Gastrocnemius medialis (tissue), 4 donors: ENCODE data around the gene EXOSC10. TPM values are rescaled to one million over a fixed set of nuclear protein-coding genes. Genes with fewer than 3 reads are reported as not detected.
A peak's percentile ranks its signal among the peaks of the same experiment; 100 is the strongest.

ENCODE experiments used
- ATAC-seq, 2 donors: fragments of 150-250 bp; one replicate each; pipeline ENCODE4 v1.9.1; 2016
- DNase-seq, 2 donors: peaks; one replicate each; pipeline ENCODE4 v3.0.0-alpha.2; 2019
- H3K27ac ChIP-seq, 4 donors: fragments of 200-600 bp; sonication (generic); 1 replicate in 1 of 4; 2 replicates in 3 of 4; pipeline ENCODE4 v1.5.1; 2016 to 2018; ENCODE audit warnings: mild to moderate bottlenecking in 2 of 4, moderate library complexity in 1 of 4
- H3K27me3 ChIP-seq, 3 donors: fragments of 200-600 bp; sonication (generic) in 2 of 3; 1 replicate in 1 of 3; 2 replicates in 2 of 3; pipeline versions ENCODE4 v1.5.1 to v1.6.0; 2016 to 2019; ENCODE audit warnings: mild to moderate bottlenecking in 1 of 3, moderate library complexity in 1 of 3
- H3K36me3 ChIP-seq, 2 donors: fragments of 200-600 bp; sonication (generic) in 1 of 2; one replicate each; pipeline ENCODE4 v1.5.1; 2017 to 2018
- H3K4me1 ChIP-seq, 2 donors: fragments of 200-600 bp; sonication (generic) in 1 of 2; one replicate each; pipeline ENCODE4 v1.5.1; 2016 to 2017; ENCODE audit warnings: mild to moderate bottlenecking in 2 of 2
- H3K4me3 ChIP-seq, 4 donors: fragments of 200-600 bp; sonication (generic) in 3 of 4; 1 replicate in 1 of 4; 2 replicates in 3 of 4; pipeline ENCODE4 v1.5.1; 2016 to 2019; ENCODE audit warnings: mild to moderate bottlenecking in 2 of 4
- H3K9me3 ChIP-seq, 3 donors: fragments of 200-600 bp; sonication (generic) in 2 of 3; 1 replicate in 1 of 3; 2 replicates in 2 of 3; pipeline ENCODE4 v1.5.1; 2016 to 2019
- POLR2A ChIP-seq, 2 donors: fragments of 450-650 bp; IDR thresholded peaks; one replicate each; pipeline ENCODE4 v1.6.1; 2017; ENCODE audit warnings: antibody characterized with exemption in 2 of 2, mild to moderate bottlenecking in 2 of 2, moderate library complexity in 2 of 2
- in situ Hi-C, 4 donors: fragments of 200-750 bp; cut with MboI; loops; one replicate each; pipeline versions ENCODE4 v1.15.0 to v1.8.0; 2017; ENCODE audit warnings: low sequenced_read_pairs in 4 of 4
- intact Hi-C: fragments of 100-400 bp; cut with DNase I; formaldehyde crosslinking; loops from one replicate; pipeline ENCODE4 v1.15.1; 2023; ENCODE audit warnings: low total_unique reads
- total RNA-seq, 4 donors: library from RNA; depleted of rRNA; stranded (reverse); fragments of >200 nt; gene quantifications; one replicate each; pipeline versions ENCODE4 v1.1.0 to v1.2.3, GENCODE V29; 2016
- TF ChIP-seq, protein P1 (sequence below), 5 experiments: fragments of 450-650 bp in 3 of 5; fragments of 200-600 bp in 2 of 5; sonication (generic) in 2 of 5; IDR thresholded peaks in 4 of 5; conservative IDR thresholded peaks in 1 of 5; 1 replicate in 4 of 5; 2 replicates in 1 of 5; pipeline ENCODE4 v1.5.1; 2016 to 2019; ENCODE audit warnings: antibody characterized with exemption in 5 of 5, mild to moderate bottlenecking in 3 of 5, moderate library complexity in 3 of 5

Gene EXOSC10
- total RNA-seq, 4 donors from 2014 or later, result 26.5 to 44.4 (median 40.3) TPM

DNA sequence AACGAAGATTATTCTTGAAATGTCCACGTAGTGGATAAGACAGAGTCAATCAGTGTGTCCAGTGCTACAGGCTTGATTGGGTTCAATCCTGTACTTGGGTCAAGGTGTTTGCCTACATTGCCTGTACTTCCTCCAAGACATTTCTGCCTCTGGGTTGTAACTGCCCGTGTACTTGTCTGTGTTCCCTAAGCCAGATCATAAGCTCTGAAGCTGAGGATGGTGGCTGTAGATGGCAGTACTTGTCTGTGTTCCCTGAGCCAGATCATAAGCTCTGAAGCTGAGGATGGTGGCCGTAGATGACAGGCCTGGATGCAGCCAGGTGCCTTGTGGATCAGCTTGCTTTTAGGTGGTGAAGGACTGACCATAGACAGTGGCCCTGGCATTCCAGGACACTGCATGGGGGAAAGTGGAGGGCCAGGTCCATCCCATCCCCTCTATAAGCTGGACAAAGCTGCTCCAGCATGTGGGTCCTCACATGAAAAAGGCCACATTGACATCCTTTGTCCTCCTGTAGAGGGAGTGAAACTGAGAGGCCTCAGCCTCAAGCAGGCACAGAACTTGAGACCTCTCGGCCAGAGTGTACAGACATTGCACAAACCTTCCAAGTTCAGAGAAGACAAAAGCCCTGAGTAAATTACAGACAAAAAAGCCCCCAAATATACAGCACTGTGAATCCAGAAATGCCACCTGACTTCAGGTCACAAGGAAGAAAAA lies 37.9 kb downstream of the EXOSC10 start:
- TF ChIP-seq, protein P1, sequence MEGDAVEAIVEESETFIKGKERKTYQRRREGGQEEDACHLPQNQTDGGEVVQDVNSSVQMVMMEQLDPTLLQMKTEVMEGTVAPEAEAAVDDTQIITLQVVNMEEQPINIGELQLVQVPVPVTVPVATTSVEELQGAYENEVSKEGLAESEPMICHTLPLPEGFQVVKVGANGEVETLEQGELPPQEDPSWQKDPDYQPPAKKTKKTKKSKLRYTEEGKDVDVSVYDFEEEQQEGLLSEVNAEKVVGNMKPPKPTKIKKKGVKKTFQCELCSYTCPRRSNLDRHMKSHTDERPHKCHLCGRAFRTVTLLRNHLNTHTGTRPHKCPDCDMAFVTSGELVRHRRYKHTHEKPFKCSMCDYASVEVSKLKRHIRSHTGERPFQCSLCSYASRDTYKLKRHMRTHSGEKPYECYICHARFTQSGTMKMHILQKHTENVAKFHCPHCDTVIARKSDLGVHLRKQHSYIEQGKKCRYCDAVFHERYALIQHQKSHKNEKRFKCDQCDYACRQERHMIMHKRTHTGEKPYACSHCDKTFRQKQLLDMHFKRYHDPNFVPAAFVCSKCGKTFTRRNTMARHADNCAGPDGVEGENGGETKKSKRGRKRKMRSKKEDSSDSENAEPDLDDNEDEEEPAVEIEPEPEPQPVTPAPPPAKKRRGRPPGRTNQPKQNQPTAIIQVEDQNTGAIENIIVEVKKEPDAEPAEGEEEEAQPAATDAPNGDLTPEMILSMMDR (IDR thresholded peaks at IDR 0.05 in 4 of 5, conservative IDR thresholded peaks at IDR 0.05 in 1 of 5), result no peak
- no peak for TF ChIP-seq POLR2A (IDR thresholded peaks at IDR 0.05)
- DNase-seq (no peak), ATAC-seq (no peak)
- intact Hi-C loops (no loop called here), in situ Hi-C loops (no loop called here)
- Histone ChIP-seq H3K27me3 (no peaks in the 10 kb centered on the region), H3K4me1 (peaks cover 18 to 19% of the 10 kb centered on the region in 2 donors), H3K4me3 (no peak overlapping the region), H3K36me3 (peaks cover 0 to 27% of the 10 kb centered on the region in 2 donors), H3K9me3 (no peaks in the 10 kb centered on the region), H3K27ac (no peak overlapping the region)

DNA sequence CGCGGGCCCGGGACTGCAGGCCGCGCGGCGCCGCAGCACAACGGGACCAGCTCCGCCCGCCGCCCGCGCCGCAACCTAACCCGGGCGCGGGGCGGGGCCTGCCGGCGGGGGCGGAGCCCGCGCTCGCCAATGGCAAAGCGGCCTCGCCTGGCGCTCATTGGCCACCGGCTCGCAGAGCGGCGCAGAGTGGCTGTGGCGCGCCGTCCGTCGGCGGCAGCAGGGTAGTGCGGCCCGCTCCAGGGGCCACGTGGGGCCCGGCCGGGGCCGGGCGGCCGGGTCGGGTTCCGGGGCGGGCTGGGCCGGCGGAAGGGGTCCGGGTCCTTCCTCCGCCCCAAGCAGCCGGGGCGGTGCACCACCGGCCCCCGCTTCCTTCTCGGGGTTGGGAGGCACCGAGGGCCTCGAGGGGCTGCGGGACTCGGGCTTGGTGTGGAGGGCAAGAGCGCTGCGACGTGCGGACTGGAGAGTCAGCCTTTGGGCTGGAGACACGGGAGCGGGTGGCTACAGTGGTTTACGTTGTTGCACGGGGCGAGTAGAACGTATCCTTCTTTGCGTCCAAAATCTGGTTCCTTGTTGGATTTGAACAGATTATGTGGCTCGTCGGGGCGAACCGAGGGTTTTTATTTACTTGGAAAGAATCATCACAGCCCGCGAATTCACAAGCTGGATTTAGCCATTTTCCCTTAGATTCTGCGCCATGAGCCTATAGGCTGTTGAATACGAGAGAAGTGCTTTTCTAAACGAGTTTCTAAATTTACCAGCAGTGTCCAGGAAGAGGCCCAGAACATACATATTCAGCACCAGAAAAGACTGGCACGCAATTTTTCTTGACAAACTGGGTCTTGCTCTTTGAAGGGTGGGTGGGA lies 39.5 kb downstream of the EXOSC10 start, which contains the start of gene SRM:
SRM (minus strand) TSS at position 51 of the 863 bp plus-strand sequence. CDS start 75 bp downstream, outside the sequence.
- peak within 1 kb of the TSS; percentile 73 to 100 (median 94) for H3K4me3 ChIP-seq
- intact Hi-C loops, result loop anchor here (1.0 kb wide), 3 partner anchors 22 to 48 kb away; partner anchors contain the start of genes EXOSC10 and TARDBP
- TF ChIP-seq, protein P1 (IDR thresholded peaks at IDR 0.05 in 4 of 5, conservative IDR thresholded peaks at IDR 0.05 in 1 of 5), result peak in 4 of 5 experiments; percentile 78 to 84 (median 82)
- peak; percentile 73 to 84 for TF ChIP-seq POLR2A (IDR thresholded peaks at IDR 0.05)
- DNase-seq (peak; percentile 76 to 87), ATAC-seq (peak; percentile 93 to 95)
- H3K36me3 ChIP-seq, result peaks cover 0 to 25% of the 10 kb centered on the region in 2 donors
- in situ Hi-C loops, result no loop called here
- peak within 1 kb of the TSS; percentile 77 to 95 (median 92) for H3K27ac ChIP-seq
- peaks cover 18 to 19% of the 10 kb centered on the region in 2 donors for H3K4me1 ChIP-seq
- H3K9me3 ChIP-seq, result no peaks in the 10 kb centered on the region
- no peaks in the 10 kb centered on the region for H3K27me3 ChIP-seq

DNA sequence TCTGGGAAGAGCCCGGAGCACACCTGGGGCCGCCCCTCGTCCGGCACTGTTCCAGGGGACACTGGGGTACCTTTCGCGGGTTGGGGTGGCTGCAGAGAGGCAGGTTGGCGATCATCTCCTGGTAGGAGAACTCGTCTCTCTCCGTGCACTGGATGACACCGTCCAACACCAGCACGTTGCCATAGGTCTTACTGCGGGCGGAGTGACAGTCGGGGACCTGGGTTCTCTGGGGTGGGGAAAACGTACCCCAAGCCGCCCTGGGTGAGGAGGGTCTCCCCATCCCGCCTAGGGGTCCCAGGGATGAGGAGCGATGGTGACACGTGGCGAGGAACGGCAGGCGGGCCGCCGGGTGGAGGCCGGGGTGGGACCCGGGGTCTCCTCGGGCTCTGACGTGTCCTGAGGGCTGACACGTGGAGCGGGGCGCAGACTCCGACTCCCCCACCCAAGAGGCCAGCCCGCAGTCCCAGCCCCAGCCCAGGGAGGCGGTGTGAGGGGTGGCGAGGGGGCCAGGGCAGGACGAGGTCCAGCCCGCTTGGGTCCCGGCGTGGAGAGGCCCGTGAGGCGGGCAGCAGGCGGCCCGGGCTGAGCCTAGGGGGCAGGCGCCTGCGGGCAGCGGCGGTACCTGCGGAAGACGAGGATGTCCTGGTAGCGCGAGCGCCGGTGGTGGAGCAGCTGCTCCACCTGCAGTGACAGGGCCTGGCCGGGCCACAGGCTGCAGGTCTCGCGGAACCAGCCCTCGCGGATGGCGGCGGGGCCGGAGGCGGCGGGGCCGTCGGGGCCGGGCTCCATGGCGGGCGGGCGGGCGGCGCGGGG lies 40.3 kb downstream of the EXOSC10 start:
- Histone ChIP-seq H3K4me3 (peak overlapping the region; percentile 73 to 99 (median 88)), H3K4me1 (peaks cover 18 to 19% of the 10 kb centered on the region in 2 donors), H3K9me3 (no peaks in the 10 kb centered on the region), H3K36me3 (peaks cover 0 to 26% of the 10 kb centered on the region in 2 donors), H3K27me3 (no peaks in the 10 kb centered on the region), H3K27ac (peak overlapping the region; percentile 48 to 83 (median 69))
- intact Hi-C loops, result no loop called here
- in situ Hi-C loops, result no loop called here
- no peak for TF ChIP-seq POLR2A (IDR thresholded peaks at IDR 0.05)
- TF ChIP-seq, protein P1 (IDR thresholded peaks at IDR 0.05 in 4 of 5, conservative IDR thresholded peaks at IDR 0.05 in 1 of 5), result no peak
- DNase-seq (no peak), ATAC-seq (peak; percentile 25 to 28)

DNA sequence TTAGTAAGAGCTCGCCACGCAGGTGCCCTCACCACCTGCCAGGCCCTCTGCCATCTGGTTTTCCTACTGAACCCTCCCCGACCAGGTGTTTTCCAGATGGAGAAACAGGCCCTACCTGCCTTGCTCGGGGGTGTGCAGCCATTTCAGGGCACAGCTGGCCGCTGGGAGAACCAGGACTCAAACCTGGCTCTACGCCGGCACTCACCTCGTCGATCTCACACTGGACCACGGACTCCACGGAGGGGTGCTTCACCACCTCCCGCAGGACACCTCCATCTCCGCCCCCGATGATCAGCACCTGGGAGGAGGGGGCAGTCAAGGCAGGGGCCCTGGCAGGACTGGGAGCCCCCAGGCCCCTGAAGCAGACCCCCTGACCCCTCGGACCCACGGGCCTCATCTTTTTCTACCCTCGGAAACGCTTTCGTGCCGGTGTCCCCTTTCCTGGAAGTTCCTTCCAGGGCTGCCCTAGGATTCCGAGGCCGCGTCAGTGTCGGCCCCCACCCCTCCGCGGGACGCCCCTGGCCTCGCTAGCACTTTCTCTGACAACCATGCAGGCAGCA lies 41.0 kb downstream of the EXOSC10 start:
- Histone ChIP-seq H3K4me1 (peaks cover 18 to 19% of the 10 kb centered on the region in 2 donors), H3K27ac (peak overlapping the region in 1 of 4 donors; percentile 68), H3K4me3 (peak overlapping the region; percentile 73 to 99 (median 88)), H3K9me3 (no peaks in the 10 kb centered on the region), H3K27me3 (no peaks in the 10 kb centered on the region), H3K36me3 (peaks cover 0 to 27% of the 10 kb centered on the region in 2 donors)
- TF ChIP-seq POLR2A (IDR thresholded peaks at IDR 0.05), result no peak
- TF ChIP-seq, protein P1 (IDR thresholded peaks at IDR 0.05 in 4 of 5, conservative IDR thresholded peaks at IDR 0.05 in 1 of 5), result no peak
- in situ Hi-C loops, result no loop called here
- intact Hi-C loops, result no loop called here
- DNase-seq, result no peak
- no peak for ATAC-seq
